AG04449 (cell line): Measurements from ENCODE around the gene TERB2.
"Not testable (repeated sequence)": the region's sequence is repeated elsewhere in the genome, so short reads cannot be mapped to it uniquely, and the experiment has no call there.

ENCODE experiments used
- CTCF ChIA-PET: fragments of 350-600 bp; formaldehyde crosslinking; extraction: SDS; loops from one replicate; lab custom pipeline; 2021; ENCODE audit warnings: antibody characterized with exemption; lab: Yijun Ruan, JAX
- POLR2A ChIA-PET: fragments of 400-600, 350-600 bp; formaldehyde crosslinking; extraction: SDS; loops from one replicate; lab custom pipeline; 2020; ENCODE audit warnings: antibody characterized with exemption, inconsistent platforms; lab: Yijun Ruan, JAX
- DNase-seq: peaks from one replicate; pipeline ENCODE4 v3.0.0-alpha.2; 2010; ENCODE audit warnings: low read depth, low spot score
- H3K4me3 ChIP-seq: 2 replicates; pipeline ENCODE4 v1.5.1; 2011; ENCODE audit warnings: low read depth, mild to moderate bottlenecking, control low read depth, low read length
- CTCF ChIP-seq: IDR thresholded peaks from one replicate; pipeline ENCODE4 v1.5.1; 2011; ENCODE audit warnings: mild to moderate bottlenecking, moderate library complexity, low read length, control low read depth, inconsistent platforms; ENCODE audit not compliant: insufficient read depth; ENCODE audit errors: missing control alignments

Gene TERB2

GRCh38 chr15:44956388-44956787 is at the start of gene TERB2:
Gene TERB2 (plus strand): TSS chr15:44956687. CDS start chr15:44956719, 32 bp downstream.
- ChIA-PET POLR2A (no interaction called here), CTCF (no interaction called here)
- no peak for DNase-seq
- H3K4me3 ChIP-seq: no peak within 1 kb of the TSS
- TF ChIP-seq CTCF: no peak

DNA sequence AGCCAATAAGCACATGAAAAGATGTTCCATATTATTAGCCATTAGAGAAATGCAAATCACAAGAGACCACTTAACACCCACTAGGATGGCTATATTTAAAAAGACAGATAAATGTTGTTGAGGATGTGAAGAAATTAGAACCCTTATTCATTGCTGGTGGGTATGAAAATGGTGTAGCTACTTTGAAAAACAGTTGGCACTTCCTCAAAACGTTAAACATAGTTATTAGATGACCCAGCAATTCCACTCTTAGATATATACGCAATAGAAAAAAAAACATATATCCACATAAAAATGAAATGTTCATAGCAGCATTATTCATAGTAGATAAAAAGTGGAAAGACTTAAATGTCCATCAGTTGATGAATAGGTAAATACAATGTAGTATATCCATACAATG is 47.1 kb upstream of the TERB2 start:
- DNase-seq: no peak
- ChIA-PET CTCF (no interaction called here), POLR2A (no interaction called here)
- TF ChIP-seq CTCF: no peak
- H3K4me3 ChIP-seq: no peak overlapping the region

- no peak for TF ChIP-seq CTCF
- H3K4me3 ChIP-seq: no peak overlapping the region
- no peak for DNase-seq
- ChIA-PET POLR2A (no interaction called here), CTCF (no interaction called here)
These were observed 45.4 kb upstream of the TERB2 start for GRCh38 chr15:44910981-44911625.

- CTCF ChIA-PET, DNase-seq, H3K4me3 ChIP-seq, POLR2A ChIA-PET: not testable (repeated sequence)
These were observed 44.3 kb upstream of the TERB2 start for GRCh38 chr15:44912186-44912585.

DNA sequence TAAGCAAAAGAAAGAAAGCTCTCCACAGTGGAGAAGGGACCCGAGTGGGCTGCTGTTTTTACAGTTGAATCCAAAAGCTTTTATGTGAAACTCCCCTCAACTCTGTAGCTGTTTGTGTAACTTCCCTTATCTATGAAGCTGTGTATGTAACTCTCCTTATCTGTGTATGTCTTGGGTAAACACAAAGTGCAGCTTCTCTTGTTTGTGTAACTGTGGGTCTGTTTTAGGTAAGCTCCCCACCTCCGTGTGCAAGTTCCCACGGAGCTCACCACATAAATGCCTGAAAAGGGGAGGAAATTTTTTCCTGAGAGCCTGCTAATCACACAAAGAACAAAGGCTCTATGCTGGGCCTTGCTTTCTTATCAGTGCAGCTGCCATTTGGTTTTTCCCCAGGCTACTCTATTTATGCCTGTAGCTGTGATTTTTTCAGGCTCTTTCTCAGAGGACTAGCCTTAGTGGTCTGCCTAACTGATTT is 43.5 kb upstream of the TERB2 start:
- CTCF ChIA-PET: not testable (repeated sequence)

GRCh38 chr15:44918136-44918535 is 38.4 kb upstream of the TERB2 start:
- no peak for DNase-seq
- TF ChIP-seq CTCF: no peak
- POLR2A ChIA-PET: no interaction called here
- H3K4me3 ChIP-seq: no peak overlapping the region
- CTCF ChIA-PET: no interaction called here

More for the DNA sequence above, 43.5 kb upstream of the TERB2 start:
- H3K4me3 ChIP-seq, DNase-seq, POLR2A ChIA-PET: not testable (repeated sequence)

DNA sequence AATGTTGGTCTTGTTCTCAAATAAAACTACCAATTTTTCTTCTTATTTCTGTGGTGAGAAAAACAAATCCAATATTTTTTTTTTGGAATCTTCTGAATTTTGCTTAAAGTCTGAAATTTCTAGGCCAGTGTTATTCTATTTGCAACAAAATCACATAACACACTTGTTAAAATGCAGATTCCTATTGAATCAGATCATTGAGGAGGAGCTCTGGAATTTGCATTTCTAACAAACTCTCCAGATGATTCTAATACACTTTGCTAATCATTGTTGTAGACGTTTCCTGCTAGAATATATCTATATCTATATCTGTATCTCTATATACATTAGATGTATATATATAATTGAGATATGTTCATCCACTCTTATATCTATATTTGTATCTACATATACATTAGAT is 27.8 kb upstream of the TERB2 start:
- DNase-seq, POLR2A ChIA-PET, CTCF ChIA-PET, H3K4me3 ChIP-seq: not testable (repeated sequence)

GRCh38 chr15:44930283-44930682 is 26.2 kb upstream of the TERB2 start:
- DNase-seq, H3K4me3 ChIP-seq, CTCF ChIA-PET, POLR2A ChIA-PET: not testable (repeated sequence)

DNA sequence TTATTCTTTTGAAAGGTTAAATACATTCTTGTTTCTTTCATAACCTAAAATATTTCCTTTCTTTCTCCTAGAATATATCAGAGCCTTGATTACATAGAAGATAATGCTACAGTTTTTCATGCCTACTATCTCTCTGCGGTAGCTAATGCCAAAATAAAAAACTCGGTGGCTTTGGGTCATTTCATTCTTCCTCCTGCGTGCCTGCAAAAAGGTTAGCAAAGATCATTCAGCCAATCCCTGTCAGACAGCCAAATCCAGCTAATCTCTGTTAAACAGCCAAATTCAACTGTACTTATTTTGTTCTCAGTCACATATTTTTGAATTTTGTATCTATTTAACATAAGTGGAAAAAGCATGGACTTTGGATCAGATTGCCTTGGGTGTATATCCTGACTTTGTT is 1.8 kb downstream of the TERB2 start:
- POLR2A ChIA-PET, DNase-seq, H3K4me3 ChIP-seq, CTCF ChIA-PET: not testable (repeated sequence)
